HUES48 (cell line): ENCODE data around the gene TSPAN17.

ENCODE experiments used
- H3K27ac ChIP-seq: one replicate; pipeline ENCODE4 v1.7.0; 2013; ENCODE audit warnings: low read depth, low read length, inconsistent platforms
- H3K27me3 ChIP-seq: 2 replicates; pipeline ENCODE4 v1.6.1; 2013; ENCODE audit warnings: mild to moderate bottlenecking, low read length; ENCODE audit not compliant: control insufficient read depth, insufficient read depth
- H3K36me3 ChIP-seq: 2 replicates; pipeline ENCODE4 v1.6.1; 2013; ENCODE audit warnings: low read length; ENCODE audit not compliant: control insufficient read depth, insufficient read depth
- H3K4me1 ChIP-seq: 2 replicates; pipeline ENCODE4 v1.6.1; 2013; ENCODE audit warnings: mild to moderate bottlenecking, low read length; ENCODE audit not compliant: control insufficient read depth, insufficient read depth
- H3K4me3 ChIP-seq: 2 replicates; pipeline ENCODE4 v1.5.1; 2013; ENCODE audit warnings: mild to moderate bottlenecking, low read depth, low read length
- H3K9ac ChIP-seq: 2 replicates; pipeline ENCODE4 v1.6.1; 2013; ENCODE audit warnings: mild to moderate bottlenecking, low read depth, low read length, moderate library complexity
- H3K9me3 ChIP-seq: 2 replicates; pipeline ENCODE4 v1.6.1; 2013; ENCODE audit warnings: low read length; ENCODE audit not compliant: control insufficient read depth, insufficient read depth

TSPAN17 gene

DNA sequence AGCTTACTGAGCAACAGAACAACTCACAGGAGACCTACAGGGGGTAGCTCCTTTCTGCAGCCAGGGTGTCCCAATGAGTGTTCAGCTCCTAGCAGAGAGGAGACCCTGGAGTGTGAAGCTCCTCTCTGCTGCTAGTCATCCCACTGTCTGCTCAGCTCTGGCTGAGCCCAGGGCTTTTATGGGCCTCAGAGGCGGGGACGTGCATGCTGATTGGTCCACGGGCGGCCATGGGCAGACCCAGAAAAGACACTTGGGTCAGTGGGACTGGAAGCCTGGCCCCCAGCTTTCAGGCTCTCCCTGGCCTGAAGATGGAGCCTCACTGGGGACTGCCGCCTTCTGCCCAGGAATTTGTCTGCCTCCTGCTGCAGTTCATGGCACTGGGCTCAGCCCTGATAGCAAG, 40.6 kb downstream of the TSPAN17 start:
- H3K9me3 ChIP-seq = no peaks in the 10 kb centered on the region
- H3K36me3 ChIP-seq = no peaks in the 10 kb centered on the region
- H3K27me3 ChIP-seq = no peaks in the 10 kb centered on the region
- no peak overlapping the region for H3K4me3 ChIP-seq
- H3K4me1 ChIP-seq = peaks cover 14% of the 10 kb centered on the region
- H3K9ac ChIP-seq = no peak overlapping the region
- no peak overlapping the region for H3K27ac ChIP-seq

- Histone ChIP-seq H3K9me3 (no peaks in the 10 kb centered on the region), H3K4me1 (peaks cover 18% of the 10 kb centered on the region), H3K27ac (no peak overlapping the region), H3K4me3 (no peak overlapping the region), H3K36me3 (no peaks in the 10 kb centered on the region), H3K9ac (no peak overlapping the region), H3K27me3 (0 out of 2 replicates have a peak, but pooled peaks cover under 1% of the 10 kb centered on the region)
These were observed 43.6 kb downstream of the TSPAN17 start for GRCh38 chr5:176690911-176691310.

- H3K4me3 ChIP-seq = no peak overlapping the region
- H3K27me3 ChIP-seq = 0 out of 2 replicates have a peak, but pooled peaks cover 4% of the 10 kb centered on the region
- H3K4me1 ChIP-seq = peaks cover 20% of the 10 kb centered on the region
- H3K9ac ChIP-seq = no peak overlapping the region
- no peaks in the 10 kb centered on the region for H3K36me3 ChIP-seq
- no peaks in the 10 kb centered on the region for H3K9me3 ChIP-seq
- no peak overlapping the region for H3K27ac ChIP-seq
These were observed 44.2 kb downstream of the TSPAN17 start for GRCh38 chr5:176691524-176691923.

DNA sequence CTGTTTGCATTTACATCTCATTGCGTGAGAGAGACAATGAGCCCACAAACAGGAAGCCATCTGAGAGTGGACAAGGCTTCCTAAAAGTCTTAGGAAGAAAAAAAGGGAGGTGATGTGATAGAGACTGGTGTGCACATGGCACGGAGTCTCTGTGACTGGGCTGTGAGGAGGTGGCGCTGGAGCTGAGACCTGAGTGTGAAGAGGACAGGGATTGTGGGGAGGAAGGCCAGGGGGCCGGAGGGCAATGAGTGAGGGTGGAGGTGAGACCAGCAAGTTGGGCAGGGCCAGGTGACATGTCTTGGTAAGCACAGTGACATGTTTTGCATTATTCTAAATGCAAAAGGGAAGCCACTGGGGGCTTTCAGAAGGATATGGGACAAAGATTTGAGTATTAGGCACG, 45.0 kb downstream of the TSPAN17 start:
- Histone ChIP-seq H3K36me3 (no peaks in the 10 kb centered on the region), H3K4me3 (no peak overlapping the region), H3K9ac (no peak overlapping the region), H3K9me3 (no peaks in the 10 kb centered on the region), H3K27me3 (0 out of 2 replicates have a peak, but pooled peaks cover 4% of the 10 kb centered on the region), H3K27ac (no peak overlapping the region), H3K4me1 (peaks cover 28% of the 10 kb centered on the region)

DNA sequence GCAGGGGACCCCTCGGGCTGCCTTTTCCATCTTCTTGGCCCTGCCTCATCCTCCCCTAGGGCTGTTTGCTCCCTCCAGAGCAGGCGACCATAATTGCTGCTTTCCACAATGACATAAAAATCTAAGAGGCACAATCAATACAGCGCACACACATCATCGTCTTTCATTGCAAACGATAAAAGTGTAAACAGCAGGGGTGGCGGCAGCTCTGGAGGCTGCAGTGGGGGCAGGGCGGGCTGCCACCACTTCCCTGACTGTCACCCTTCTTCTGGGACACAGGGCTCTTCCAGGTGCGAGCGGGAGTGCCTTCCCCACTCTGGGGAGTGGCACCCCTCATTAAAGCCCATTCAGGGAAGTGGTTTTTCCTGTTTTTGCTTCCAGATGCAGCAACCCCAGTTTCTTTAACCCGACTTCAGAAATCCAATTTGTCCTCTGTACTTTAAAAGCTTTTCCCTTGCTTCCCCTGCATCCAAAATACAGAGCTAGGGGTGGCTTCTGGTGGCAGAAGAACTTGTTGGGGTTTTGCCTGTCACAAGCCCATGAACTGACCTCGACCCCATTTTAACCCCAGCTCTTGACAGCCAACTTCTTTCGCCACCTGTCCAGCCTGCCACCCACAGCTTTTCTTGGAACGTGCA, 45.7 kb downstream of the TSPAN17 start:
- H3K4me3 ChIP-seq = no peak overlapping the region
- H3K9me3 ChIP-seq = no peaks in the 10 kb centered on the region
- no peak overlapping the region for H3K9ac ChIP-seq
- no peak overlapping the region for H3K27ac ChIP-seq
- H3K27me3 ChIP-seq = 0 out of 2 replicates have a peak, but pooled peaks cover 4% of the 10 kb centered on the region
- peaks cover 29% of the 10 kb centered on the region for H3K4me1 ChIP-seq
- no peaks in the 10 kb centered on the region for H3K36me3 ChIP-seq

GRCh38 chr5:176693477-176693851, 46.2 kb downstream of the TSPAN17 start:
- Histone ChIP-seq H3K4me3 (no peak overlapping the region), H3K9me3 (no peaks in the 10 kb centered on the region), H3K4me1 (peaks cover 32% of the 10 kb centered on the region), H3K36me3 (no peaks in the 10 kb centered on the region), H3K27ac (no peak overlapping the region), H3K9ac (no peak overlapping the region), H3K27me3 (0 out of 2 replicates have a peak, but pooled peaks cover 4% of the 10 kb centered on the region)

GRCh38 chr5:176694146-176694545, 46.9 kb downstream of the TSPAN17 start:
- H3K36me3 ChIP-seq = no peaks in the 10 kb centered on the region
- no peaks in the 10 kb centered on the region for H3K9me3 ChIP-seq
- 0 out of 2 replicates have a peak, but pooled peaks cover 4% of the 10 kb centered on the region for H3K27me3 ChIP-seq
- H3K9ac ChIP-seq = no peak overlapping the region
- H3K27ac ChIP-seq = no peak overlapping the region
- H3K4me3 ChIP-seq = no peak overlapping the region
- peaks cover 37% of the 10 kb centered on the region for H3K4me1 ChIP-seq

- Histone ChIP-seq H3K36me3 (no peaks in the 10 kb centered on the region), H3K4me3 (no peak overlapping the region), H3K4me1 (peaks cover 37% of the 10 kb centered on the region), H3K9me3 (no peaks in the 10 kb centered on the region), H3K27me3 (0 out of 2 replicates have a peak, but pooled peaks cover 4% of the 10 kb centered on the region), H3K9ac (no peak overlapping the region), H3K27ac (no peak overlapping the region)
These were observed 47.3 kb downstream of the TSPAN17 start for GRCh38 chr5:176694631-176695030.

DNA sequence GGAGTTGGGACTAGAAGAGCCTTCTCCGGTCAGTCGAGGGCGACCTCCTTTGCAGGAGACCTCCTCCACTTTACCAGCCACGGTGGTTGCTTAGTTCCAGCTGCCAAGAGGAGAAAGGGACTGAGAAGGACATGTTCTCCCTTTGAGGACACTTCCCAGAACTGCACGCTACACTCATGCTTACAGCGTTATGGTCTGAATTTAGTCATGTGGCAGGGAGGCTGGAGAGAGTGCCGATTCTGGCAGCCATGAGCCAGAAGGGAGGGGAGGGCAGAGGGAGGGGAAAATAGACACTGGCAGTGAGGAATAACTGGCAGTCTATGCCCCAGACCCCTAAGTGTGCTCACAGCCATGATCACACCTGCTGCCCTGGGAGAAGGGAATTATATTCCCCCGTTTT, 47.8 kb downstream of the TSPAN17 start:
- H3K36me3 ChIP-seq = no peaks in the 10 kb centered on the region
- no peak overlapping the region for H3K4me3 ChIP-seq
- peaks cover 37% of the 10 kb centered on the region for H3K4me1 ChIP-seq
- no peak overlapping the region for H3K9ac ChIP-seq
- 0 out of 2 replicates have a peak, but pooled peaks cover 4% of the 10 kb centered on the region for H3K27me3 ChIP-seq
- H3K27ac ChIP-seq = no peak overlapping the region
- no peaks in the 10 kb centered on the region for H3K9me3 ChIP-seq

DNA sequence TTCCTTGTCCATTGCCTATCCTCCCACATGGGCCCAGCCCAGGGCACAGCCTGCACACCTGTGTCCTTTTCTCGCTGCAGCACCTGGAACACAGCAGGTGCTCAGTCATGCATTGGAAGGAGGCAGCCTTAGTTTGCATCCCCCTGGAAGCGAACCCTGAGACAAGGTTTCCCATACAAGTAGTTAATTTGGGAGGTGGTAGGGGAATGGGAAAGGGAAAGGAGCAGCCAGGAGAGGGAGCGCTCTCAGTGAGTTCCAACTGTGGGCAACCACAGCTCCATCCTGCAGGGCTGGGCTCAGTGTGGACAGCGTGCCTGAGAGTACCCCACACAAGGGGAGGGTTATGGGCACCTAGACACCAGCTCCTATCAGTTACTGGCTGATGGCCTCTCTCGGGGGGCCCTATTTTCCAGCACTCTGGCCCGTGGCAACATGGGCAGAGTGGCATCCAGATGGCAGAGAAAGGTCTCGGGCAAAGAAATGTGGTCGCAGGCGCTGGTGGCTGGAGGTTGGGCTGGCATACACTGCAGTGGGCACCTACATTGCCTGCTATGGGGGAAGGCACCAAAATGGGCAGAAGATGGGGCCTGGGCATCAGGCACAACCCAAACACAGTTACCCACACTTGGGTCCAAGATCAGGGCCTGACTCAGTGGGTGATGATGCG, 50.1 kb downstream of the TSPAN17 start:
- Histone ChIP-seq H3K9ac (no peak overlapping the region), H3K9me3 (no peaks in the 10 kb centered on the region), H3K4me3 (no peak overlapping the region), H3K27me3 (0 out of 2 replicates have a peak, but pooled peaks cover 4% of the 10 kb centered on the region), H3K27ac (no peak overlapping the region), H3K4me1 (peaks cover 40% of the 10 kb centered on the region), H3K36me3 (no peaks in the 10 kb centered on the region)

DNA sequence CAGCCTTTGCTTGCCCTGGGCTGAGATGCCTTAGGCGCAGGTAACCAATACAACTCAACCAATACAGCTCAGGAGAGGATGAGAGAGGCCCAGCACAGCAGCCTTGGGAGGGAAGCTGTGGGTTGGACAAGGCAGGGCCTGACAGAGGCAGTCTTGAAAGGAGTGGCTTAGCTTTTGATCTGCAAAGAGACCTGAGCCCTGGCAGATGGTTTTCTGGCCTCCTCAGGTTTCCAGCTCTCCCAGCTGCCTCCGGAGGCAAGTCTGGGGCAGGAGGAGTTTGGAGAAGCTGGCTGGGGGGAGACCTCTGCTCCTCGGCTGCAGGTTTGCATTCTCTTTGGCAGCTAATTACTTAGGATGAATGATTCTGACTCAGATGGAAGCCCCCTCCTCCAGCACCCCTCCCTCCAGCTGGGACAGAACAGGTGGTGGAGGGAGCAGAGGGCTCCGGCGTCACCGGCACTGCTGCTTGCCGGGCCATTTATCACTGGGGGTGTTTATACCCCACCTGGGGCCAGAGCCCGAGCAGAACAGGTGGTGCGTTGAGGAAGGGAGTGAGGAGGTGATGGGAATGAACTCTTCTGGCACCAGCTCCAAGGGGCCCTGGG, 50.8 kb downstream of the TSPAN17 start:
- Histone ChIP-seq H3K27ac (no peak overlapping the region), H3K9me3 (no peaks in the 10 kb centered on the region), H3K36me3 (no peaks in the 10 kb centered on the region), H3K27me3 (0 out of 2 replicates have a peak, but pooled peaks cover 4% of the 10 kb centered on the region), H3K4me3 (no peak overlapping the region), H3K9ac (no peak overlapping the region), H3K4me1 (peaks cover 37% of the 10 kb centered on the region)
